Measurements from ENCODE around the gene TCEANC2. TPM values are rescaled to one million over a fixed set of nuclear protein-coding genes. Genes with fewer than 3 reads are reported as not detected.
"Not testable (repeated sequence)": the region's sequence is repeated elsewhere in the genome, so short reads cannot be mapped to it uniquely, and the experiment has no call there.

TCEANC2 gene
- 2.5 and 3.6 TPM in 2 replicates for total RNA-seq

DNA sequence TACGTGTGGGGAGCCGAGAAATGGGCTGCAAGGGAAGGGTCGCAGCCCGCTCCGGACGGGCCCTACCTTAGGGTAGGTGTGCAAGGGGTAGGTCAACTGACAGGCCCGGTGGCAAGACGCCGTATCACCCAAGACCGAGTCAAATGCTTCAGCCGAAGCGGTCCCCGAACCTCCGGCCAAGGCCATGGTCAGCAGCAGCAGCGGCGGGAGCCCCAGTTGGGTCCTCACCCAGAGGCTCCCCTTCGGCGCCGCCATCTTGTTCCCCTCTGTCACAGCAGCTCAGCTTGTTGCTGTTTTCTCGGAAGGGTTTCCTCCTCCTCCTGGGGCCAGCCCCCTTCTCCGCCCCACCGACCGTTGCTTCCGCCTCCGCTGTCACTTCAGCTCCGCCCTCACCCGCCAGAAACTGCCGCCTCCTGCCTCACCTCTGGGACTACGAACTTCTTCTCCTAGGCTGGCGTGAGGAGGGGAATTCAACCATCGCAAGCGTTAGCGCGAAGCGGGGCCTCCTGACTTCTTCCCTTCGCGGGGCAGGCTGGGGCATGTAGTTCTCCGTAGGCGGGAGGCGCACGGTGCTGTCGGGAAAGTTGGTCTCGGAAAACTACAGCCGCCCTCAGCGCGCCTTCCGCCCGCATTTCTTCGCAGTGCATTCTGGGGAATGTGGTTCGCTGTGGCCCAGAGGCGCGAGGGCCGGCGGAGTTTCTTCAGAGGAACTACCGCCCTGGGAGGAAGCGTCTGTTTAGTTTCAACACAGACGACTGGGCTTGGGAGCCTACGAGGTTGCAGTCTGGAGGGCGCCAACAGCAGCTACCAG lies at the start of gene TCEANC2, which contains the start of gene TMEM59:
TCEANC2 (plus strand) TSS at position 675 of the 811 bp plus-strand sequence. CDS start 815 bp downstream, outside the sequence.
TMEM59 (minus strand) TSS at position 271 of the 811 bp plus-strand sequence; CDS start at position 255, 16 bp downstream.
- H3K27me3 ChIP-seq (ENCODE audit: control insufficient read depth, insufficient read depth, low read length), result no peaks in the 10 kb centered on the region
- H3K4me3 ChIP-seq (ENCODE audit: low read depth, low read length), result peak within 1 kb of the TSS; percentile 63
- TF ChIP-seq, protein P1, sequence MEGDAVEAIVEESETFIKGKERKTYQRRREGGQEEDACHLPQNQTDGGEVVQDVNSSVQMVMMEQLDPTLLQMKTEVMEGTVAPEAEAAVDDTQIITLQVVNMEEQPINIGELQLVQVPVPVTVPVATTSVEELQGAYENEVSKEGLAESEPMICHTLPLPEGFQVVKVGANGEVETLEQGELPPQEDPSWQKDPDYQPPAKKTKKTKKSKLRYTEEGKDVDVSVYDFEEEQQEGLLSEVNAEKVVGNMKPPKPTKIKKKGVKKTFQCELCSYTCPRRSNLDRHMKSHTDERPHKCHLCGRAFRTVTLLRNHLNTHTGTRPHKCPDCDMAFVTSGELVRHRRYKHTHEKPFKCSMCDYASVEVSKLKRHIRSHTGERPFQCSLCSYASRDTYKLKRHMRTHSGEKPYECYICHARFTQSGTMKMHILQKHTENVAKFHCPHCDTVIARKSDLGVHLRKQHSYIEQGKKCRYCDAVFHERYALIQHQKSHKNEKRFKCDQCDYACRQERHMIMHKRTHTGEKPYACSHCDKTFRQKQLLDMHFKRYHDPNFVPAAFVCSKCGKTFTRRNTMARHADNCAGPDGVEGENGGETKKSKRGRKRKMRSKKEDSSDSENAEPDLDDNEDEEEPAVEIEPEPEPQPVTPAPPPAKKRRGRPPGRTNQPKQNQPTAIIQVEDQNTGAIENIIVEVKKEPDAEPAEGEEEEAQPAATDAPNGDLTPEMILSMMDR (IDR thresholded peaks at IDR 0.05; ENCODE audit: insufficient read depth, low read length, poor library complexity, severe bottlenecking), result no peak
- no peaks in the 10 kb centered on the region for H3K36me3 ChIP-seq (ENCODE audit: control insufficient read depth, insufficient read depth, low read length)
- DNase-seq (ENCODE audit: low read depth), result peak; percentile 97

GRCh38 chr1:54003750-54004480 lies 49.5 kb upstream of the TCEANC2 start:
- not testable (repeated sequence) for H3K27me3 ChIP-seq (ENCODE audit: control insufficient read depth, insufficient read depth, low read length); H3K36me3 ChIP-seq (ENCODE audit: control insufficient read depth, insufficient read depth, low read length); DNase-seq (ENCODE audit: low read depth); H3K4me3 ChIP-seq (ENCODE audit: low read depth, low read length)

DNA sequence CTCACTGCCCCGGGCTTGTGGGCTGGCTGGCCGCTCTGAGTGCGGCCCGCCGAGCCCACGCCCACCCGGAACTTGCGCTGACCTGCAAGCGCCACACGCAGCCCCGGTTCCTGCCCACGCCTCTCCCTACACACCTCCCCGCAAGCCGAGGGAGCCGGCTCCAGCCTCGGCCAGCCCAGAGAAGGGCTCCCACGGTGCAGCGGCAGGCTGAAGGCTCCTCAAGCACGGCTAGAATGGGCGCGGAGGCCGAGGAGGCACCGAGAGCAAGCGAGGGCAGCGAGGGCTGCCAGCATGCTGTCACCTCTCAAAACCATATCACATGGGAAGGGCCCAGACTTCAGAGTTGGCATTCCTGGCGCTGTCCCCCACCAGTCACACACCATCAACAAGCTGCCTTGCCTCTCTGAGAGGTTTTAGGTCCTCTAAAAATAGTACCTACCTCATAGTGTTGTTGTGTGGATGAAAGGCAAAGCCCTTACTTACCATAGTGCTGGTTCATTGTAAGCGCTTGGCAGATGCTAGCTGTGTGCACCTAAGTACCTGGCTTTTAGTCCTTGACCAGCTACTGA lies 48.8 kb upstream of the TCEANC2 start:
- Histone ChIP-seq H3K4me3 (ENCODE audit: low read depth, low read length) (no peak overlapping the region), H3K36me3 (ENCODE audit: control insufficient read depth, insufficient read depth, low read length) (no peaks in the 10 kb centered on the region), H3K27me3 (ENCODE audit: control insufficient read depth, insufficient read depth, low read length) (peaks cover 11% of the 10 kb centered on the region)
- TF ChIP-seq, protein P1 (IDR thresholded peaks at IDR 0.05; ENCODE audit: insufficient read depth, low read length, poor library complexity, severe bottlenecking), result no peak
- DNase-seq (ENCODE audit: low read depth), result no peak

GRCh38 chr1:54006508-54006907 lies 46.9 kb upstream of the TCEANC2 start:
- H3K27me3 ChIP-seq (ENCODE audit: control insufficient read depth, insufficient read depth, low read length), result peaks cover 23% of the 10 kb centered on the region

DNA sequence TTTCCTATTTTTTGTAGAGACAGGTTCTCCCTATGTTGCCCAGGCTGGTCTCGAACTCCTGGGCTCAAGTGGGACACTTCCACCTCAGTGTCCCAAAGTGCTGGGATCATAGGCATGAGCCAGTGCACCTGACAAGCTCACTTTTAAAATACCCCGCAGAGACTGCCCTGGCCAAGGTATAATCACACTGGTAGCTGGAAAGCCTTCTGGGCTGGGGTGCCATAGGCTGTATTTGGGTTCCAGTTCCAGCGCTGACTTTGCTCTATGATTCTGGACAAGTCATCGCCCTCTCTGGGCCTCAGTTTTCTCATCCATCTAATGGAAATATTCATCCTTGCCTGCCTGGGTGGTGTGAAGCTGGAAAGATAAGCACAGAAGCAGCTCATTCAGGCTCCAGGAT lies 45.8 kb upstream of the TCEANC2 start:
- TF ChIP-seq, protein P1 (IDR thresholded peaks at IDR 0.05; ENCODE audit: insufficient read depth, low read length, poor library complexity, severe bottlenecking), result no peak
- DNase-seq (ENCODE audit: low read depth), result no peak
- Histone ChIP-seq H3K4me3 (ENCODE audit: low read depth, low read length) (no peak overlapping the region), H3K36me3 (ENCODE audit: control insufficient read depth, insufficient read depth, low read length) (no peaks in the 10 kb centered on the region), H3K27me3 (ENCODE audit: control insufficient read depth, insufficient read depth, low read length) (peaks cover 24% of the 10 kb centered on the region)

More at GRCh38 chr1:54006508-54006907, 46.9 kb upstream of the TCEANC2 start:
- H3K36me3 ChIP-seq (ENCODE audit: control insufficient read depth, insufficient read depth, low read length), result no peaks in the 10 kb centered on the region
- DNase-seq (ENCODE audit: low read depth), result no peak
- no peak overlapping the region for H3K4me3 ChIP-seq (ENCODE audit: low read depth, low read length)
- TF ChIP-seq, protein P1 (IDR thresholded peaks at IDR 0.05; ENCODE audit: insufficient read depth, low read length, poor library complexity, severe bottlenecking), result no peak

DNA sequence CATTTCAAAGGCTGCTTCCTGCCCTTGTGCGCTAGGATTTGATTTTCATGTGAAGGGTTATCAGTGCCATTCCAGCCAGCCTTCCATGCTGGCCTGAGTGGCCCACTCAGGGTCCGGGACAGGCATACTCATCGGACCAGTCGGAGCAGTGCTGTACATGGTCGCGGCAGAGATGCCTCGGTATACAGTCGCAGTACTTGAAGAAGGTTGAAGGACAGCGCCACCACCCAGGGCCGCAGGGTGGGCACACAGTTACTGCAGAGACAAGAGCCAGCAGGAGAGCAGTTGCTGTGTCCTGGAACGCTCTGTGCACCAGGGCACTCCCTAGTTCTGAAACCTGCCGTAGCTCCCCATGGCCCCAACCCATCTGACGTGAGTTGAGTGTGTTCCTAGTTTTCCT lies 44.5 kb upstream of the TCEANC2 start:
- TF ChIP-seq, protein P1 (IDR thresholded peaks at IDR 0.05; ENCODE audit: insufficient read depth, low read length, poor library complexity, severe bottlenecking), result no peak
- Histone ChIP-seq H3K4me3 (ENCODE audit: low read depth, low read length) (no peak overlapping the region), H3K27me3 (ENCODE audit: control insufficient read depth, insufficient read depth, low read length) (peaks cover 35% of the 10 kb centered on the region), H3K36me3 (ENCODE audit: control insufficient read depth, insufficient read depth, low read length) (no peaks in the 10 kb centered on the region)
- no peak for DNase-seq (ENCODE audit: low read depth)
